Common myeloid progenitor, CD34-positive (primary cell): ENCODE results near the gene C11orf68.

Source experiments
- CTCF ChIA-PET: fragments of 350-600 bp; sonication (Branson Sonifier 250); formaldehyde crosslinking; loops from one replicate; lab custom pipeline; 2021; ENCODE audit warnings: antibody characterized with exemption; lab: Charles Lee
- POLR2A ChIA-PET: fragments of 350-600 bp; sonication (Branson Sonifier 250); formaldehyde crosslinking; loops from one replicate; lab custom pipeline; 2021; ENCODE audit warnings: antibody characterized with exemption; lab: Charles Lee
- DNase-seq, 3 donors: peaks; one replicate each; pipeline versions ENCODE4 v3.0.0 to v3.0.0-alpha.2; 2013
- H3K27ac ChIP-seq, 2 experiments: 1 replicate in 1 of 2; 2 replicates in 1 of 2; pipeline ENCODE4 v1.7.0; 2013; ENCODE audit warnings: inconsistent platforms in 2 of 2, low read length in 2 of 2, mild to moderate bottlenecking in 2 of 2, low read depth in 1 of 2, moderate library complexity in 1 of 2; ENCODE audit not compliant: severe bottlenecking in 2 of 2, insufficient read depth in 1 of 2, poor library complexity in 1 of 2
- H3K27me3 ChIP-seq, 5 experiments: replicated peaks in 2 of 5; 1 replicate in 3 of 5; 2 replicates in 2 of 5; pipeline versions ENCODE4 v1.6.1 to v1.7.0; 2013; ENCODE audit warnings: low read length in 4 of 5, mild to moderate bottlenecking in 2 of 5, moderate library complexity in 2 of 5, inconsistent platforms in 1 of 5; ENCODE audit not compliant: insufficient read depth in 5 of 5, control insufficient read depth in 4 of 5
- H3K36me3 ChIP-seq, 4 experiments: 1 replicate in 2 of 4; 2 replicates in 2 of 4; pipeline versions ENCODE4 v1.6.1 to v1.7.0; 2013; ENCODE audit warnings: low read length in 3 of 4, control low read depth in 1 of 4, mild to moderate bottlenecking in 1 of 4; ENCODE audit not compliant: control insufficient read depth in 4 of 4, insufficient read depth in 4 of 4
- H3K4me1 ChIP-seq, 4 experiments: 1 replicate in 3 of 4; 2 replicates in 1 of 4; pipeline versions ENCODE4 v1.6.1 to v1.7.1; 2013; ENCODE audit warnings: low read length in 3 of 4, mild to moderate bottlenecking in 3 of 4, control low read depth in 1 of 4, inconsistent platforms in 1 of 4, moderate library complexity in 1 of 4; ENCODE audit not compliant: control insufficient read depth in 4 of 4, insufficient read depth in 4 of 4; ENCODE audit errors: control extremely low read depth in 1 of 4
- H3K4me3 ChIP-seq, 7 experiments: 1 replicate in 4 of 7; 2 replicates in 3 of 7; pipeline versions ENCODE4 v1.5.1 to v1.7.0; 2013; ENCODE audit warnings: mild to moderate bottlenecking in 7 of 7, low read length in 6 of 7, moderate library complexity in 6 of 7, inconsistent platforms in 2 of 7, low read depth in 2 of 7, control low read depth in 1 of 7; ENCODE audit not compliant: insufficient read depth in 4 of 7, control insufficient read depth in 1 of 7; ENCODE audit errors: extremely low read depth in 1 of 7
- H3K9me3 ChIP-seq, 5 experiments: 1 replicate in 4 of 5; 2 replicates in 1 of 5; pipeline versions ENCODE4 v1.6.1 to v1.7.1; 2013; ENCODE audit warnings: low read length in 4 of 5, mild to moderate bottlenecking in 2 of 5, inconsistent platforms in 1 of 5, low read depth in 1 of 5, moderate library complexity in 1 of 5; ENCODE audit not compliant: control insufficient read depth in 4 of 5, insufficient read depth in 2 of 5; ENCODE audit errors: control extremely low read depth in 1 of 5
- whole genome bisulfite sequencing: methylation state at CpG from one replicate; pipeline ENCODE4 v1.1.5; 2013; ENCODE audit not compliant: insufficient coverage; 5-methylcytosine and 5-hydroxymethylcytosine counted together

C11orf68 gene

DNA sequence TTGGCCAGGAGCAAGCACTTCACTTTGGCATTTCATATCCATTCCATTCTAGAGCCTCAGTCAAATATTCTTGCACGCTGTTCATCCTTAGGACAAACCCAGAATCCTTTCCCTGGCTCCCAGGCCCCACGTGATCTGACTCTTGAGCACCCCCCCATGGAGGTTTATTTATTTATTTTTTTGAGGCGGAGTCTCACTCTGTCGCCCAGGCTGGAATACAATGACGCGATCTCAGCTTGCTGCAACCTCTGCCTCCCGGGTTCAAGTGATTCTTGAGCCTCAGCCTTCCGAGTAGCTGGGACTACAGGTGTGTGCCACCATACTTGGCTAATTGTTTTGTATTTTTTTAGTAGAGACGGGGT, 13.7 kb upstream of the C11orf68 start:
- no peaks in the 10 kb centered on the region for H3K27me3 ChIP-seq
- POLR2A ChIA-PET, result interaction anchor here (0.7 to 1.6 kb wide), 3 partner anchors 30 to 44 kb away, joined by 3 to 5 read pairs (median 4); no protein-coding TSS in a partner anchor
- no peak for DNase-seq
- CTCF ChIA-PET, result interaction anchor here (1.3 to 3.6 kb wide), 5 partner anchors 11 to 44 kb away, joined by 3 to 34 read pairs (median 5); partner anchors contain the start of genes C11orf68, CCDC85B and FIBP
- H3K36me3 ChIP-seq, result no peaks in the 10 kb centered on the region
- no peak overlapping the region for H3K4me3 ChIP-seq
- no peak overlapping the region for H3K27ac ChIP-seq
- WGBS, result 68% methylated on average over 8 of the region's 9 CpGs
- H3K4me1 ChIP-seq, result peaks cover 7 to 35% (median 33%) of the 10 kb centered on the region in 4 experiments
- no peaks in the 10 kb centered on the region for H3K9me3 ChIP-seq

DNA sequence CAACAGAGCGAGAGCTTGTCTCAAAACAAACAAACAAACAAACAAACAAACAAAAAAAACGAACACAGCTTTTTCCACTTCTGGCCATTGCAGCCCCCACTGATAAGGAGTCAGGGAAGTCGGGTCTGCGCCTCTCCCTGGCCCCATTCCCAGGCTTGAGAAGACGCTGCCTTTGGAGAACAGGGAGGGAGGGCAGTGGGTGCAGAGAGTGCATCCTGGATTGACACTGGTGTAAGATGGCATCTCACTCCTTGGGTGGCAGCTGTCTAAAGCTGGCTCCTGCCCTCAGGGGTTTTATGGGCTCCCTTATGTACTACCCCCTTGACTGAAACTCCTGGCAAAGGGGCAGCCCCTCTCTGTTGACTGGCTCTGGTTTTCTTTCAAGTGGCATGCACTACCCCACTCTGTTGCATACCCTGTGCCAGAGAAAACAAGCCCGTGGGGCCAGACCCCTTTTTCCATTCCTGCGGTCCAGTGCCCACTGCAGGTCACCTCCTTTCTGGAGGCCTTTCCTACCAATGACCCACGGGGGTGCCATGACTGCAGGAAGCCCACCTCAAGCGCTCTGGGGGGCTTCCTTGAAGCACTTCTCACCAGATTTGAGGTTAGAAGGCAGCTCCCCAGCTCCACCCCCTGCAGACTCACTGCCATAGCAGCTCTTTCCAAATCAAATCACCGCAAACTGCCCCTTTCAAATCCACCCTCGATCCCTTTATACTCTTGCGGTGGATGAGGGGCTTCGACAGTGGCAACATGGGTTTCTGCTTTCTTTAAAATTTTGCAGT, 13.1 kb upstream of the C11orf68 start:
- Histone ChIP-seq H3K36me3 (no peaks in the 10 kb centered on the region), H3K9me3 (no peaks in the 10 kb centered on the region), H3K27ac (no peak overlapping the region), H3K27me3 (no peaks in the 10 kb centered on the region), H3K4me3 (no peak overlapping the region), H3K4me1 (peaks cover 7 to 40% (median 38%) of the 10 kb centered on the region in 4 experiments)
- ChIA-PET POLR2A (interaction anchor here (0.7 to 1.6 kb wide), 3 partner anchors 29 to 43 kb away, joined by 3 to 5 read pairs (median 4); no protein-coding TSS in a partner anchor), CTCF (interaction anchor here (0.8 to 3.6 kb wide), 8 partner anchors 10 to 43 kb away, joined by 3 to 34 read pairs (median 4); partner anchors contain the start of genes C11orf68, CCDC85B and FIBP)
- peak in 2 of 3 donors; percentile 43 to 47 for DNase-seq
- 81% methylated on average over 11 of the region's 13 CpGs for WGBS

DNA sequence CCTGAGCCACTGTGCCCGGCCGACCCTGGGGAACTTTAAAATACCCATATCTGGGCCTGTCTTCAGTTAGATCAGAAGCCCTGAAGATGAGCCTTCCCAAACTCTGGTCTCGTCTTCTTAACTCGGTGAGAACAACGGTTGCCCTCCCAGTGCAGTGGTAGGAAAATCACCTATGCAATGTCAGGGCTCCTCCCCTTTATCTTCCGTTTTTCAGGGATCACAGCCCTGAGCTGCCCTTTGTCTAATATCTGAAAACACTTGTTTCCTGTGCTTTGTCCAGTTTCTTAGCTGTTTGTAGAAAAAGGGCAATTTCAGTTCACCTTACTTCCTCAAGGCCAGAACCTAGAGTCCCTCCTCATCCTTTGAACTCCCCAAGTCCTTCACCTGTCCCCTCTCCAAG, 9.8 kb upstream of the C11orf68 start:
- Histone ChIP-seq H3K9me3 (no peaks in the 10 kb centered on the region), H3K36me3 (peaks cover 0 to 9% (median 4%) of the 10 kb centered on the region in 4 experiments), H3K4me3 (peak overlapping the region in 3 of 7 experiments; percentile 23 to 66 (median 52)), H3K27me3 (no peaks in the 10 kb centered on the region), H3K4me1 (peaks cover 7 to 41% (median 39%) of the 10 kb centered on the region in 4 experiments), H3K27ac (peak overlapping the region; percentile 46 to 77)
- 33% methylated on average over 6 of the region's 6 CpGs for WGBS
- ChIA-PET POLR2A (interaction anchor here (0.7 to 1.0 kb wide), 3 partner anchors 9 to 40 kb away, joined by 3 to 4 read pairs (median 3); partner anchors contain the start of genes CCDC85B and FIBP), CTCF (interaction anchor here (0.9 to 2.0 kb wide), 9 partner anchors 8 to 47 kb away, joined by 3 to 8 read pairs (median 3); partner anchors contain the start of gene CCDC85B)
- peak in 1 of 3 donors; percentile 18 for DNase-seq

DNA sequence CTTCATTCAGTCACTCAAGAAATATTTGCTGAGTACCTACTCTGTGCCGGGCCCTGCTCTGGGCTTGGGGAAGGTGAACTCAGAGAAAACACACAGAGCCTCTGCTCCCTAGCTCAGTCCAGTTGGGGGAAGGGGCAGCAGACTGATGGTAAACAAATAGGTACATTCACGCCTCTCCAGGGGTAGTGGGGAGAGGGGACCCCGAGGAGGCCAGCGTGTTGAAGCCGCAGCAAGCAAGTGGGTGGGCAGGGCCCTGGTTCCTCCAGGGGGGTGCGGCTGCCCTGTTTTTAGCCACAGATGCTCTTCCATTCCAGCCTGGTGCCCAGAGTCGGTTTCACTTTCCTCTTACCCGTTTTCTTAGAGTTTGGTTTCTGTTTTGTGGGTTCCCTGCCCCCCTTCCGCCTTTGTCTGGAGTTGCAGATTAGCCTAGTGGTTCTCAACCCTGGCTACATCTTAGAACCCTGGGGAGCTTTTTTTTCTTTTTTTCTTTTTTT, 9.1 kb upstream of the C11orf68 start:
- no peaks in the 10 kb centered on the region for H3K9me3 ChIP-seq
- H3K27ac ChIP-seq, result peak overlapping the region; percentile 27 to 77
- peaks cover 0 to 15% (median 7%) of the 10 kb centered on the region in 4 experiments for H3K36me3 ChIP-seq
- WGBS, result 0% methylated on average over 5 of the region's 9 CpGs
- H3K4me3 ChIP-seq, result peak overlapping the region in 5 of 7 experiments; percentile 23 to 66 (median 50)
- peaks cover 7 to 41% (median 39%) of the 10 kb centered on the region in 4 experiments for H3K4me1 ChIP-seq
- POLR2A ChIA-PET, result interaction anchor here (0.6 to 1.2 kb wide), 6 partner anchors 8 to 54 kb away, joined by 3 to 4 read pairs (median 3); partner anchors contain the start of genes CCDC85B and FIBP
- H3K27me3 ChIP-seq, result no peaks in the 10 kb centered on the region
- CTCF ChIA-PET, result interaction anchor here (0.9 to 1.7 kb wide), 9 partner anchors 8 to 57 kb away, joined by 3 to 4 read pairs (median 3); partner anchors contain the start of gene CCDC85B
- peak; percentile 97 to 99 (median 98) for DNase-seq

DNA sequence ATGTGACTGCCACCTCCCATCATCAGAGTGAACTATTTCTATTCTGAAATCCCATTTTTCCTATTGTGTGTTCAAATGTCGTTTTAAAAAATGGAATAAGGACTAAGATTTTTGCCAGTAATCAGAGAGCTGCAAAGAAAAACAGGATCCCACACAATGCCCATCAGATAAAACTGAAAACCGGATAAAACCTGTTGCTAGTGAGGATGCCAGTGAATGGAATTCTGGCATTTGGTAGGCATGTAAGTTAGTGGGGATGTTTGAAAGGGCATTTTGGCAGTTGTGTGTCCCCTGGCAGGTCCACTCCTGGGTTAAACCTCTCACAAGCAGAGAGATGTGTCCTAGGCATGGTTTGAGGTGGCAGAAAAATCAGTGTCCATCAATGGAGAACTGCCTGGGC, 6.5 kb upstream of the C11orf68 start:
- no peak for DNase-seq
- ChIA-PET POLR2A (no interaction called here), CTCF (no interaction called here)
- peaks cover 7 to 46% (median 36%) of the 10 kb centered on the region in 4 experiments for H3K4me1 ChIP-seq
- peaks cover 7 to 33% (median 20%) of the 10 kb centered on the region in 4 experiments for H3K36me3 ChIP-seq
- no peaks in the 10 kb centered on the region for H3K27me3 ChIP-seq
- H3K4me3 ChIP-seq, result no peak overlapping the region
- no peaks in the 10 kb centered on the region for H3K9me3 ChIP-seq
- 83% methylated on average over 1 of the region's 2 CpGs for WGBS
- H3K27ac ChIP-seq, result no peak overlapping the region

DNA sequence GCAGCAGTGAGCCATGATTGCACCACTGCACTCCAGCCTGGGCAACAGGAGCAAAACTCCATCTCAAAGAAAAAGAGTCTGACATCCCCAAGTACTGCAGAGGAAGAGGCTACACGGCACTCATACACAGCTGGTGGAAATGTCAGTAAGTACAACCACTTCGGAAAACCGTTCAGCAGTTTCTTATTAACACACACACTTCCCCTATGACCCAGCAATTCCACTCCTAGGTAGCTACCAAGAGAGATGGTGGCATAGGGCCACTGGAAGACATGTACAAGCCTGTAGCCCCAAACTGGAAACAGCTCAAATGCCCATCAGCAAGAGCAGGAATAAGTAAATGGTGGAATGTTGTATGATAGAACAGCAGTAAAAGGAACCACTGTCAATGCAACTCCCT, 3.7 kb upstream of the C11orf68 start:
- Histone ChIP-seq H3K36me3 (peaks cover 7 to 33% (median 20%) of the 10 kb centered on the region in 4 experiments), H3K4me1 (peaks cover under 1 to 41% (median 31%) of the 10 kb centered on the region in 4 experiments), H3K27ac (no peak overlapping the region), H3K9me3 (no peaks in the 10 kb centered on the region), H3K4me3 (no peak overlapping the region), H3K27me3 (no peaks in the 10 kb centered on the region)
- peak in 2 of 3 donors; percentile 47 to 52 for DNase-seq
- POLR2A ChIA-PET, result interaction anchor here (0.7 to 1.9 kb wide), 3 partner anchors 22 to 39 kb away, joined by 3 to 5 read pairs (median 4); partner anchors contain the start of genes FOSL1 and SART1
- 8% methylated on average over 2 of the region's 3 CpGs for WGBS
- CTCF ChIA-PET, result interaction anchor here (0.8 to 2.5 kb wide), 14 partner anchors 9 to 200 kb away, joined by 3 to 8 read pairs (median 4); partner anchors contain the start of genes CCDC85B and FIBP
